ENCODE results near the gene GAS7. TPM values are rescaled to one million over a fixed set of nuclear protein-coding genes. Genes with fewer than 3 reads are reported as not detected.

Gene GAS7
- total RNA-seq, 2 donors from 2014 or later, result 10.3 to 144 TPM

GRCh38 chr17:9956474-9957131 lies 241.8 kb downstream of the GAS7 start:
- 77% methylated on average over 14 of the region's 14 CpGs for WGBS
- TF ChIP-seq, protein P1, sequence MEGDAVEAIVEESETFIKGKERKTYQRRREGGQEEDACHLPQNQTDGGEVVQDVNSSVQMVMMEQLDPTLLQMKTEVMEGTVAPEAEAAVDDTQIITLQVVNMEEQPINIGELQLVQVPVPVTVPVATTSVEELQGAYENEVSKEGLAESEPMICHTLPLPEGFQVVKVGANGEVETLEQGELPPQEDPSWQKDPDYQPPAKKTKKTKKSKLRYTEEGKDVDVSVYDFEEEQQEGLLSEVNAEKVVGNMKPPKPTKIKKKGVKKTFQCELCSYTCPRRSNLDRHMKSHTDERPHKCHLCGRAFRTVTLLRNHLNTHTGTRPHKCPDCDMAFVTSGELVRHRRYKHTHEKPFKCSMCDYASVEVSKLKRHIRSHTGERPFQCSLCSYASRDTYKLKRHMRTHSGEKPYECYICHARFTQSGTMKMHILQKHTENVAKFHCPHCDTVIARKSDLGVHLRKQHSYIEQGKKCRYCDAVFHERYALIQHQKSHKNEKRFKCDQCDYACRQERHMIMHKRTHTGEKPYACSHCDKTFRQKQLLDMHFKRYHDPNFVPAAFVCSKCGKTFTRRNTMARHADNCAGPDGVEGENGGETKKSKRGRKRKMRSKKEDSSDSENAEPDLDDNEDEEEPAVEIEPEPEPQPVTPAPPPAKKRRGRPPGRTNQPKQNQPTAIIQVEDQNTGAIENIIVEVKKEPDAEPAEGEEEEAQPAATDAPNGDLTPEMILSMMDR (IDR thresholded peaks at IDR 0.05), result no peak
- no peak for TF ChIP-seq POLR2AphosphoS5 (IDR thresholded peaks at IDR 0.05)
- no peak for TF ChIP-seq POLR2A (IDR thresholded peaks at IDR 0.05)
- intact Hi-C loops (cut with DNase I), result no loop called here
- no peaks in the 10 kb centered on the region for H3K36me3 ChIP-seq
- no peak overlapping the region for H3K27ac ChIP-seq
- no peaks in the 10 kb centered on the region for H3K27me3 ChIP-seq (replicated peaks; ENCODE audit: insufficient read depth)
- DNase-seq (ENCODE audit: low spot score), result no peak
- no peak overlapping the region for H3K4me3 ChIP-seq
- H3K9me3 ChIP-seq, result no peaks in the 10 kb centered on the region
- H3K4me1 ChIP-seq (replicated peaks), result no peaks in the 10 kb centered on the region

- H3K36me3 ChIP-seq, result no peaks in the 10 kb centered on the region
- no peak for TF ChIP-seq POLR2AphosphoS5 (IDR thresholded peaks at IDR 0.05)
- TF ChIP-seq, protein P1 (IDR thresholded peaks at IDR 0.05), result no peak
- TF ChIP-seq POLR2A (IDR thresholded peaks at IDR 0.05), result no peak
- intact Hi-C loops (cut with DNase I), result no loop called here
- no peak overlapping the region for H3K27ac ChIP-seq
- H3K9me3 ChIP-seq, result no peaks in the 10 kb centered on the region
- DNase-seq (ENCODE audit: low spot score), result no peak
- H3K27me3 ChIP-seq (replicated peaks; ENCODE audit: insufficient read depth), result no peaks in the 10 kb centered on the region
- 87% methylated on average over 10 of the region's 10 CpGs for WGBS
- H3K4me1 ChIP-seq (replicated peaks), result no peaks in the 10 kb centered on the region
- H3K4me3 ChIP-seq, result no peak overlapping the region
Measured at GRCh38 chr17:9953492-9953891, 244.9 kb downstream of the GAS7 start.

DNA sequence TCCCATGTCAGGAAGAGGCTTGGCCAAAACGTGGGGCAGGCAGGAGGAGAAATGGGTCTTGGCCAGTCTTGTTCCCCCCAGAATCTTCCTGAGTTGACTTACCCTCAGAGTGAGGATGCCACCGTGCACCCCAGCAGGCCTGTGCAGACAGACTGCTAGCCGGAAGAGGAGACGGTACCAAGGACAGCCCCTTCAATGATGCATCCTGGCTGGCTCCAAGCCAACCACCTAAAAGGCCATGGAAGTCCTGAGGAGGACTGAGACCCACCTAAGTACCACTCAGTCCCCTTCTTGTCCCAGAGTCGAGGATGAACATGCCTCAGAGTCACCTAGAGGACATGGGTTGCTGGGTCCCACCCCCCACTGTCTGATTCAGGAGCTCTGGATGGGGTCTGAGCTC lies 246.6 kb downstream of the GAS7 start:
- Histone ChIP-seq H3K36me3 (no peaks in the 10 kb centered on the region), H3K4me1 (replicated peaks) (no peaks in the 10 kb centered on the region), H3K27ac (no peak overlapping the region), H3K4me3 (no peak overlapping the region), H3K9me3 (no peaks in the 10 kb centered on the region), H3K27me3 (replicated peaks; ENCODE audit: insufficient read depth) (no peaks in the 10 kb centered on the region)
- TF ChIP-seq POLR2A (IDR thresholded peaks at IDR 0.05), result no peak
- 85% methylated on average over 5 of the region's 5 CpGs for WGBS
- DNase-seq (ENCODE audit: low spot score), result no peak
- intact Hi-C loops (cut with DNase I), result no loop called here

DNA sequence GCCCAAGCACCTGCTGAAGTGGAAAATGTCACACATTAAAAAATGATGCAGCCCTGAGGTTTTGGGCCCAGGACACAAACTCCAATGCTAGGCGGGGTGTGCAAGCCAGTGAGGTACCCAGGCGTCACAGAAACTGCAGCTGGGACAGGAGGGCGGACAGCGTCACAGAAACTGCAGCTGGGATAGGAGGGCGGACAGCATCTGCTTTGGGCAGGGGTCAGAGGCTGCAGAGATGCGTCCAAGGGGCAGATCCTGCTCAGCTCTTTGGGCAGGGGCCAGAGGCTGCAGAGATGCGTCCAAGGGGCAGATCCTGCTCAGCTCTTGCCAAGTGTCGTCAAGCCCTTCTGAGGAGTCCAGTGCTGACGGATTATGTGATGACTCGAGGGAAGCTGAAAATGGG lies 249.5 kb downstream of the GAS7 start:
- H3K4me1 ChIP-seq (replicated peaks), result no peaks in the 10 kb centered on the region
- no peak for DNase-seq (ENCODE audit: low spot score)
- WGBS, result 74% methylated on average over 10 of the region's 10 CpGs
- H3K9me3 ChIP-seq, result no peaks in the 10 kb centered on the region
- H3K27ac ChIP-seq, result no peak overlapping the region
- H3K27me3 ChIP-seq (replicated peaks; ENCODE audit: insufficient read depth), result no peaks in the 10 kb centered on the region
- H3K4me3 ChIP-seq, result no peak overlapping the region
- intact Hi-C loops (cut with DNase I), result no loop called here
- no peaks in the 10 kb centered on the region for H3K36me3 ChIP-seq
- TF ChIP-seq POLR2AphosphoS5 (IDR thresholded peaks at IDR 0.05), result no peak
- no peak for TF ChIP-seq POLR2A (IDR thresholded peaks at IDR 0.05)
- TF ChIP-seq, protein P1 (IDR thresholded peaks at IDR 0.05), result no peak

GRCh38 chr17:9944704-9945103 lies 253.7 kb downstream of the GAS7 start:
- intact Hi-C loops (cut with DNase I), result no loop called here
- no peak overlapping the region for H3K4me3 ChIP-seq
- no peaks in the 10 kb centered on the region for H3K36me3 ChIP-seq
- 83% methylated on average over 7 of the region's 7 CpGs for WGBS
- H3K27ac ChIP-seq, result no peak overlapping the region
- H3K4me1 ChIP-seq (replicated peaks), result no peaks in the 10 kb centered on the region
- no peak for DNase-seq (ENCODE audit: low spot score)
- no peaks in the 10 kb centered on the region for H3K27me3 ChIP-seq (replicated peaks; ENCODE audit: insufficient read depth)
- TF ChIP-seq, protein P1 (IDR thresholded peaks at IDR 0.05), result no peak
- no peak for TF ChIP-seq POLR2A (IDR thresholded peaks at IDR 0.05)
- no peak for TF ChIP-seq POLR2AphosphoS5 (IDR thresholded peaks at IDR 0.05)
- no peaks in the 10 kb centered on the region for H3K9me3 ChIP-seq

Data from prostate gland (tissue), 2 donors.